ENCODE data around the gene RECQL. TPM values are rescaled to one million over a fixed set of nuclear protein-coding genes. Genes with fewer than 3 reads are reported as not detected.

Gene RECQL
- total RNA-seq, 4 donors from 2014 or later = 36.4 to 45.0 (median 42.2) TPM

- Histone ChIP-seq H3K4me1 (no peaks in the 10 kb centered on the region), H3K27ac (replicated peaks in 1 of 4) (no peak overlapping the region), H3K27me3 (no peaks in the 10 kb centered on the region), H3K4me3 (no peak overlapping the region), H3K36me3 (peaks cover 48 to 94% (median 67%) of the 10 kb centered on the region in 4 donors), H3K9me3 (no peaks in the 10 kb centered on the region)
- TF ChIP-seq CTCF (IDR thresholded peaks at IDR 0.05) = no peak
- TF ChIP-seq POLR2AphosphoS5 (IDR thresholded peaks at IDR 0.05) = no peak
- TF ChIP-seq POLR2A (IDR thresholded peaks at IDR 0.05; ENCODE audit: low read depth) = no peak
- TF ChIP-seq EP300 (IDR thresholded peaks at IDR 0.05) = no peak
- intact Hi-C loops (cut with DNase I) = no loop called here
- no peak for DNase-seq (ENCODE audit: extremely low spot score)
- 94% methylated on average over 2 of the region's 2 CpGs for WGBS
Measured at GRCh38 chr12:21459474-21459873, 42.0 kb downstream of the RECQL start.

GRCh38 chr12:21456291-21456780 is 45.1 kb downstream of the RECQL start:
- intact Hi-C loops (cut with DNase I) = no loop called here
- 62% methylated on average over 7 of the region's 7 CpGs for WGBS
- no peaks in the 10 kb centered on the region for H3K27me3 ChIP-seq
- peaks cover 38 to 78% (median 52%) of the 10 kb centered on the region in 4 donors for H3K36me3 ChIP-seq
- H3K4me1 ChIP-seq = no peaks in the 10 kb centered on the region
- TF ChIP-seq POLR2AphosphoS5 (IDR thresholded peaks at IDR 0.05) = no peak
- TF ChIP-seq POLR2A (IDR thresholded peaks at IDR 0.05; ENCODE audit: low read depth) = no peak
- no peak for TF ChIP-seq CTCF (IDR thresholded peaks at IDR 0.05)
- TF ChIP-seq EP300 (IDR thresholded peaks at IDR 0.05) = no peak
- H3K4me3 ChIP-seq = no peak overlapping the region
- DNase-seq (ENCODE audit: extremely low spot score) = no peak
- no peak overlapping the region for H3K27ac ChIP-seq (replicated peaks in 1 of 4)
- no peaks in the 10 kb centered on the region for H3K9me3 ChIP-seq

GRCh38 chr12:21453312-21453852 is 48.1 kb downstream of the RECQL start:
- intact Hi-C loops (cut with DNase I) = no loop called here
- H3K4me3 ChIP-seq = no peak overlapping the region
- peaks cover 32 to 77% (median 40%) of the 10 kb centered on the region in 4 donors for H3K36me3 ChIP-seq
- DNase-seq (ENCODE audit: extremely low spot score) = no peak
- 98% methylated on average over 4 of the region's 4 CpGs for WGBS
- H3K27ac ChIP-seq (replicated peaks in 1 of 4) = no peak overlapping the region
- TF ChIP-seq POLR2A (IDR thresholded peaks at IDR 0.05; ENCODE audit: low read depth) (no peak), POLR2AphosphoS5 (IDR thresholded peaks at IDR 0.05) (no peak), CTCF (IDR thresholded peaks at IDR 0.05) (no peak), EP300 (IDR thresholded peaks at IDR 0.05) (no peak)
- no peaks in the 10 kb centered on the region for H3K27me3 ChIP-seq
- H3K9me3 ChIP-seq = no peaks in the 10 kb centered on the region
- H3K4me1 ChIP-seq = no peaks in the 10 kb centered on the region

- no peaks in the 10 kb centered on the region for H3K27me3 ChIP-seq
- no peaks in the 10 kb centered on the region for H3K4me1 ChIP-seq
- intact Hi-C loops (cut with DNase I) = no loop called here
- H3K27ac ChIP-seq (replicated peaks in 1 of 4) = no peak overlapping the region
- no peaks in the 10 kb centered on the region for H3K9me3 ChIP-seq
- H3K36me3 ChIP-seq = peaks cover 26 to 77% (median 38%) of the 10 kb centered on the region in 4 donors
- H3K4me3 ChIP-seq = no peak overlapping the region
- DNase-seq (ENCODE audit: extremely low spot score) = no peak
- WGBS = 30% methylated on average over 1 of the region's 1 CpG
- TF ChIP-seq POLR2AphosphoS5 (IDR thresholded peaks at IDR 0.05) (no peak), POLR2A (IDR thresholded peaks at IDR 0.05; ENCODE audit: low read depth) (no peak), EP300 (IDR thresholded peaks at IDR 0.05) (no peak), CTCF (IDR thresholded peaks at IDR 0.05) (no peak)
Measured at GRCh38 chr12:21451529-21451928, 49.9 kb downstream of the RECQL start.
